Panc1 (cell line): Measurements from ENCODE around the gene TRAPPC2L. TPM values are rescaled to one million over a fixed set of nuclear protein-coding genes. Genes with fewer than 3 reads are reported as not detected.

ENCODE experiments used
- ATAC-seq: fragments of 200-7000 bp; cut with Tn5 transposase; 2 replicates; pipeline ENCODE4 v1.9.1; 2020; ENCODE audit warnings: mild to moderate bottlenecking, moderate library complexity
- BruUV-seq: library from RNA; stranded (reverse); fragments of 400-500 nt; replicated peaks from 2 replicates; lab custom pipeline; 2021; lab: Mats Ljungman, UMichigan
- CTCF ChIA-PET: fragments of 300-600 bp; sonication (Branson Sonifier 250); formaldehyde crosslinking; loops from one replicate; lab custom pipeline; 2022; ENCODE audit warnings: antibody characterized with exemption; lab: Charles Lee
- POLR2A ChIA-PET: fragments of 300-600 bp; sonication (Branson Sonifier 250); formaldehyde crosslinking; loops from one replicate; lab custom pipeline; 2022; ENCODE audit warnings: antibody characterized with exemption; lab: Charles Lee
- DNase-seq: peaks from one replicate; pipeline ENCODE4 v3.0.0-alpha.2; 2010; ENCODE audit warnings: low read depth, low spot score
- H3K27ac ChIP-seq: 2 replicates; pipeline ENCODE4 v1.5.1; 2011; ENCODE audit warnings: mild to moderate bottlenecking, low read length, inconsistent platforms
- H3K27me3 ChIP-seq: fragments of 200-500 bp; sonication (Bioruptor generic); 2 replicates; pipeline ENCODE4 v1.6.0; 2014; ENCODE audit warnings: low read length, inconsistent platforms; ENCODE audit not compliant: control insufficient read depth, insufficient read depth
- H3K36me3 ChIP-seq: fragments of 200-500 bp; sonication (Bioruptor generic); 2 replicates; pipeline ENCODE4 v1.5.1; 2014; ENCODE audit warnings: inconsistent platforms, mild to moderate bottlenecking, low read length, moderate library complexity; ENCODE audit not compliant: control insufficient read depth, insufficient read depth
- H3K4me1 ChIP-seq: 2 replicates; pipeline ENCODE4 v1.5.1; 2011; ENCODE audit warnings: inconsistent platforms, mild to moderate bottlenecking, low read length, moderate library complexity; ENCODE audit not compliant: control insufficient read depth, insufficient read depth
- H3K4me3 ChIP-seq, 2 experiments: 2 replicates each; pipeline ENCODE4 v1.5.1; 2011 to 2012; ENCODE audit warnings: low read depth in 2 of 2, low read length in 2 of 2, mild to moderate bottlenecking in 2 of 2, inconsistent platforms in 1 of 2, moderate library complexity in 1 of 2
- H3K9me3 ChIP-seq: fragments of 200-500 bp; sonication (Bioruptor generic); 2 replicates; pipeline ENCODE4 v1.5.1; 2014; ENCODE audit warnings: low read depth, mild to moderate bottlenecking, inconsistent platforms, low read length, moderate library complexity; ENCODE audit not compliant: control insufficient read depth, insufficient read depth
- CTCF ChIP-seq: fragments of 450-650 bp; IDR thresholded peaks from 2 replicates; pipeline ENCODE4 v1.5.1; 2017; ENCODE audit warnings: mild to moderate bottlenecking
- POLR2AphosphoS5 ChIP-seq: IDR thresholded peaks from 2 replicates; pipeline ENCODE4 v1.6.1; 2012; ENCODE audit warnings: mild to moderate bottlenecking, low read depth, low read length, moderate library complexity
- REST ChIP-seq, 2 experiments: IDR thresholded peaks; 2 replicates each; pipeline ENCODE4 v1.6.1; 2011 to 2012; ENCODE audit warnings: low read depth in 2 of 2, control low read depth in 1 of 2, low read length in 1 of 2, mild to moderate bottlenecking in 1 of 2, moderate library complexity in 1 of 2; ENCODE audit not compliant: insufficient read depth in 1 of 2
- SIN3A ChIP-seq: IDR thresholded peaks from 2 replicates; pipeline ENCODE4 v1.6.1; 2012; ENCODE audit warnings: low read depth, mild to moderate bottlenecking, low read length, moderate library complexity, borderline replicate concordance; ENCODE audit not compliant: insufficient read depth
- TCF7L2 ChIP-seq: IDR thresholded peaks from 2 replicates; pipeline ENCODE4 v1.6.1; 2011; ENCODE audit warnings: mild to moderate bottlenecking, low read depth, low read length, inconsistent platforms
- in situ Hi-C: cut with HindIII; loops from 2 replicates; pipeline ENCODE4 v1.10.0; 2016; ENCODE audit warnings: low sequenced_read_pairs, low pct_unique_long_range_greater_than_20kb
- intact Hi-C: fragments of 100-400 bp; cut with micrococcal nuclease; formaldehyde crosslinking; loops from one replicate; pipeline ENCODE4 v1.10.0; 2022; ENCODE audit not compliant: unreplicated experiment
- total RNA-seq: library from RNA; stranded (reverse); gene quantifications from one replicate; pipeline ENCODE4 v1.2.1, GENCODE V29; 2021; ENCODE audit not compliant: unreplicated experiment

Gene TRAPPC2L
- total RNA-seq, 1 experiment from 2014 or later: 73.8 TPM

- Histone ChIP-seq H3K4me3 (no peak overlapping the region), H3K27me3 (no peaks in the 10 kb centered on the region), H3K36me3 (no peaks in the 10 kb centered on the region), H3K9me3 (no peaks in the 10 kb centered on the region), H3K27ac (no peak overlapping the region), H3K4me1 (peaks cover under 1% of the 10 kb centered on the region)
- BruUV-seq: no TSS peak
- peak; percentile 55 for ATAC-seq
- TF ChIP-seq REST (IDR thresholded peaks at IDR 0.05; ENCODE audit: insufficient read depth in 1 of 2, low read depth in 2 of 2, low read length in 1 of 2) (no peak), SIN3A (no peak), POLR2AphosphoS5 (no peak), TCF7L2 (no peak), CTCF (no peak)
- intact Hi-C loops (no loop called here), in situ Hi-C loops (no loop called here)
- DNase-seq: no peak
- POLR2A ChIA-PET: no interaction called here
- CTCF ChIA-PET: no interaction called here
Observed at GRCh38 chr16:88882358-88883030, 25.6 kb downstream of the TRAPPC2L start.

GRCh38 chr16:88883117-88883895 lies 26.4 kb downstream of the TRAPPC2L start:
- H3K4me3 ChIP-seq: no peak overlapping the region
- H3K27ac ChIP-seq: no peak overlapping the region
- ATAC-seq (no peak), DNase-seq (no peak)
- in situ Hi-C loops (no loop called here), intact Hi-C loops (no loop called here)
- peaks cover 7% of the 10 kb centered on the region for H3K4me1 ChIP-seq
- BruUV-seq: no TSS peak
- ChIA-PET POLR2A (no interaction called here), CTCF (no interaction called here)
- H3K36me3 ChIP-seq: no peaks in the 10 kb centered on the region
- H3K9me3 ChIP-seq: no peaks in the 10 kb centered on the region
- TF ChIP-seq POLR2AphosphoS5: no peak
- no peak for TF ChIP-seq REST (IDR thresholded peaks at IDR 0.05; ENCODE audit: insufficient read depth in 1 of 2, low read depth in 2 of 2, low read length in 1 of 2)
- TF ChIP-seq TCF7L2: no peak
- TF ChIP-seq CTCF: no peak
- TF ChIP-seq SIN3A: no peak
- H3K27me3 ChIP-seq: no peaks in the 10 kb centered on the region
